Measurements from ENCODE around the gene VPS29.
"Not testable (repeated sequence)": the region's sequence is repeated elsewhere in the genome, so short reads cannot be mapped to it uniquely, and the experiment has no call there.

VPS29 gene

DNA sequence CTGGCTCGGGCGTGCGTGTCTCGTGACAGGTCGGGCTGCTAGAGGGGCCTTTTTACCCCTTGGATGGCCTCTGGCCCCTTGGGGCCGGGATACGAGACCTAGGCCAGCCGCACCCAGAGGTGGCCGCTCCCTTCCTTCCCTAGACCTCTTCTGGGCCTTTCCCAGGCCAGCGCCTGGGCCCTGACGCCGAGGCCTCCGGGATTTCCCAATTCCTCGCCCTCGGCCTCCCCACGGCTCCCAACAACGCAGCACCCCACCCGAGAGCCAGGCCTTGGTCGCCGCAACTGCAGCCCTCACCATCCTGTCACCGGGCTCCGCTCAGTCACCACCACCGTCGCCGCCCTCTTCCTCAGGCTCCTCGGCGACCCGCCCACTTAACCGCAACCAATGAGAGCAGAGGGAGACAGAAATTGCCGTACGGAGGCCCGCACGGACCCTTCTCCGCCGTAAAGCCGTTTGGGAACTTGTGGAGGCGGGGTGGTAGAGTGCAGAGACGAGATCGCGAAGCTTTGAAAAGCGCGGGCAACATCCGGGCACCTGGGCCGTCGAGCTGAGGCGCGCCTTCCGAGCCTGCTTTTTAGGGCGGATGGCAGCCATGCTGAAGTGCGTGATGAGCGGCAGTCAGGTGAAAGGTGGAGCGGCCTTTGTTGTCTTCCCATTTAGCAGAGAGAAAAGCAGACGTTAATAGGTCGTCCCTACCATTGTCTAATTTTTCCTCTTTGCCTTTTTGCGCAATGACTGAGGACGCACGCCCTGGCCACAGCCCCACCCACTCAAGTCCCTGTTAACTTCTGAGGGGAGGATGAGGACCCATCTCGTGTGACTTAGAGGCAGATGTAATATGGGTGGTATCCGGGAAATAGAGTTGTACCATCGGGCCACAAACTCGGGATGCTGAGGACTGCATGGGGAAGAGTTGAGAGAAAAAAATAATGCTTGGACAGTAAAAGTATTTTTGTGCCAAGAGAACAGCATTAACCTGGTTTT, at the start of gene VPS29, which contains the start of gene RAD9B:
Gene VPS29, minus strand, starts transcription at position 360 of the 987 bp plus-strand sequence. Its CDS starts 60 bp downstream, at position 300.
Gene RAD9B, plus strand, starts transcription at position 580 of the 987 bp plus-strand sequence. Its CDS starts 7 bp downstream, at position 587.
- DNase-seq (ENCODE audit: low read depth): peak; percentile 97

DNA sequence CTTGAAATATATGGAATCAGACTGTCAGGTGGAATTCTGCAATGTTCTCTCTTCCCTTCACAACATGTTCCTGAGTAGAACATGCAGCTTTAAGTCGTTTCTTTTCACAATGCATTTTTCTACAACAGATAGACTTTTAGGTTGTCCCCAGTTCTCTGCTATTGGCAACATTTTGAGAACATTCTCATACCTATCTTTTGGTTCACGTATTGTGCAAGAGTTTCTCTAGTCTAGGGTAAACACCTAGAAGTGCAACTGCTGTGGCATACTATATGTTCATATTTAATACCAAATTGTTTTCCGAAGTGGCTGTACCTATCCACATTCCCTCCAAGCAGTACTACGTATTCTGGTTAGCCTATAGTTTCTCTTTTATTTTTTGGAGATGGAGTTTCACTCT, 49.1 kb upstream of the VPS29 start:
- no peak for DNase-seq (ENCODE audit: low read depth)

DNA sequence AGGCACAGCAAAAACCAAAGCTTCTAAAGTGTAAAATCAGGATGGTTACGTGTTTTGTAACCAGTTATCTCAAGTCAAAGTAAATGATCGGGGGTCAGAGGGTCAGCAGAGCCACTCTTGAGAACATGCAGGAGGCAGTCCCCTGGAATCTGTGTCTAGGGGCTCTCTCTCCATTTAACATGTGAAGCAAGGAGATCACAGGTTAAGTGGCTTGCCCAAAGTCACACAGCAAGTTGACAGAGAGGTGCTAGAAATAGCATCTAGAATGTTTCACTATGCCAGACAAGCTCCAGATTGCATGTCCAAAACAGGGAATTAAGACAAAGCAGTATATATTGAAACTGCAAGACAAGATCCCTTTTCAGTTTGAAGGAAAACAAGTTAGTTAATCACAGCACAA, 47.8 kb upstream of the VPS29 start:
- DNase-seq (ENCODE audit: low read depth): no peak

DNA sequence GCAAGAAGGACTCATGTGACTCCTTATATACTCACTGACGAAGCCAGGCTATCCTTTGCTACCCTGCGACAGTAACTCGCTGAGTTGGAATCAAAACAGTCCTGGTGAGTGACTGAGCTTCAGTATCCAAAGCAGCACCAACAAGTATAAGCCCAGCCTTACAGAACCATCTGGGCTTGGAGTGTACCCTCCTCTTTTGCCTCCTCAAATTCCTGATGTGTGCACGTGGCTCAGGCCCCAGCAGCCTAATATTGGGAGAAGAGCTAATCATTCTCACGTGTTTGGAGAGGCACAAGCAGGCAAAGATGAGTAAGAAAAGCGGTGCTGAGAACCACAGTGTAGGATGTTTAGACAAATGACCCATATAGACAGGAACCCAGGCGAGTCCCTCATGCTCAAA, 46.8 kb upstream of the VPS29 start:
- DNase-seq (ENCODE audit: low read depth): no peak

DNA sequence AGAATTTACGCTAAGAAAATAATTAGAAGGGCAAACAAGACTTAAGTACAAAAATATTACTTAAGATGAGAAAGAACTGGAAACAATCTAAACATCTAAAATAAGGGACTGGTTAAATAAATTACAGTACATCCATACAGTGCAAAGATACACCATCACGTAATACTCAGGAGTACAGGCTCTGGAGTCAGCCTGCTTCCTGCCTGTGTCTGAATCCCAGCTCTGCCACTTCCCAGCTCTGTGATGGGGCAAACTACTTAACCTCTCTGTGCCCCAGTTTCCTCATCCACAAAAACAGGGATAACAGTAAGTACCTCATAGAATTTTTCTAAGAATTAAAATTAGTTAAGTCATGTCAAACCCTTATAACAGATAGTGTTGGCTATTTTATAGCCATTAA, 45.2 kb upstream of the VPS29 start:
- DNase-seq (ENCODE audit: low read depth): no peak

DNA sequence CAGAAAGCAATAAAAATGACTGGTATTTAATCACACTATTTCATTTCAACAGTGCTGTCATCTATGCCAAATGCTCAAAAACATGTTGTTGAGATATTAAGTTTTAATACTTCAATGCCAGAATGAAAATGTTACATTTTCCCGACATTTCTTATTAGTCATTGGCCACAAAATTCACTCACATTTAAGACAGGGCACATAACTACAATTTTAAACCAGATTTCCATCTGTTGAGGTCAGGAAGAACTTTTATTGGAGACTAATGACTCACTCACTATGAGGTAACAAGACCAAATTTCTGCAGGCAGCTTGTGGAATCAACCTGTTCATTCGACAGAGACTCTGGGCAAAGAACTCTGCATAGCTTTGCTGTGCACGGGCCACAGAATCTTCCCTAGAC, 44.4 kb upstream of the VPS29 start:
- DNase-seq (ENCODE audit: low read depth): no peak

DNA sequence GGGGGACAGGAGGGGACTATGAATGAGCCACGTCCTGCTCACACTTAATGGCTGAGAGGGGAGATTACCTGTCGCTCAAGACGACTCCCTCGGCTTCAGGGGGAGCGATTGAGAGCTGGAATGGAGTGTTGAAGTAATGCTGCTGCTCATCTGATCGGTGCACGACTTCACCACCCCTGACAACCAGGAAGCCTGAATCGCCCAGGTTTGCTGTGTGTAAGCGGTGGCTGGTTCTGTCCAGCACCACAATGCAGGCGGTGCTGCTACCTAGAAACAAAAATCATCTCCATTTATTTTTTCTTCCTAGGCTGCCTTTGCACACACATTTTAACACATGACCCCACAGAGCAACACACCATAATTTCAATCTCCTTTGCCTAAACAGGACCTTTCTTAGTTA, 43.9 kb upstream of the VPS29 start:
- no peak for DNase-seq (ENCODE audit: low read depth)

DNA sequence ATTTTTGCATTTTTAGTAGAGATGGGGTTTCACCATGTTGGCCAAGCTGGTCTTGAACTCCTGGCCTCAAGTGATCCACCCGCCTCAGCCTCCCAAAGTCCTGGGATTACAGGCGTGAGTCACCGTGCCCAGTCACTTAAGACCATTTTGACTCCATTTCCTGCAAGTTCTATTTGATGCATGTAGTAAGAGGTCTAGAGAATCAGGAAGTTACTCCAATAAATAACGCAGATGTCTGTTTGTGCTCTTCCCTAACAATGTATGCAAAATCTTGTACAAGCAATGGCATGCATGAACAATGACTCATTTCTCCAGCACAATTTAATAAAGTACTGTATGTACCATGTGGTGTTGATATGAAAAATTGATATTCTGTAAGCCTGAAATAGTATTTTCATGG, 43.3 kb upstream of the VPS29 start:
- DNase-seq (ENCODE audit: low read depth): not testable (repeated sequence)

DNA sequence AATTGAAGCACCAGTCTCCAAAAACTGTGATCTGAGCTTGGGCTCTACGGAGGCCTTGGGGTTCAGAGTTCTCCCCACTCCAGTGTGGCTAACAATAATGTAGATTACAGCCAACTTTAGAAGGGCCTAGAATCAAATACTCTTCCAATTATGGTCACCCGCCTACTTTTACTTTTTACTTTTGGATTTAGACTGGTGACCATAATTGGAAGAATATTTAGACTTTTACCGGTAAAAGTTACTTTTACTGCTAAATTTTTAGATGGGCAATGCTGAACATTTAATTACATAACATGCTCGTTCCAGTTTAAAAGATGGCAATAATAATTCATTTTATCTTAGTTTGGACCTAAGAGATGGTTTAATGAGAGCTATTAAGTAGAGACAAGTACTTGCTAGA, 42.1 kb upstream of the VPS29 start:
- DNase-seq (ENCODE audit: low read depth): no peak

DNA sequence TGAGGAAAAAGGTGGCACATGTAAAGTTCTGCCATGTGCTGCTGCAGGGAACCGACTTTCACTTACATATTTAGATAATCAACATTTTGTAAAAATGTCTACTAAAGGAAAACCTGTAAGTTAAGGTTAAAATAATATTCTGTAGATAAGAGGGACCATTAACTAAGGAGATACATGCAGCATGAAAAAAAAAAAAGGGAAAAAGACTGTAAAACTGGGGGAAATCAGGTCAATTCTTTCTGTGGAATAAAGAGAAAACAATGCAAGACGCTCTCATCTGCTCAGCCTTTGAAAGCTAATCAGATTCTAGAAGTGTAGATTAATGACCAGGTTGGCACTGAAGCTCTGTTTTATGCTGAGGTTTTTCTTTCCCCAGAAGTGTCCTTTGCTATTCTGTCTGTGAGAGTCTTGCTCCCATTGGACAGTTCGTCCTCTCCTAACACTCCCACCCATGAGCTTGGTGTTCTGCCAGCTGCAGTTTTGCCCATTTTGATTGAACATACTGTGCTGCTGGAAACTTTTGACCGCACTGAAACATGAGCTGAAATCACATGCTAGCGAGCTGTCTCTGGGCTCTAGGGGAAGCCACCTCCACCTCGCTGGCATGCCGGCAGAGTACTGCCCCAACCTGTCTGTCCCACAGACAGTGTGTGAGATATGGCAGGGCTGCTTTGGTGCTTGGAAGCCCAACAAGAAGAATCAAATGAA, 41.5 kb upstream of the VPS29 start:
- DNase-seq (ENCODE audit: low read depth): no peak

DNA sequence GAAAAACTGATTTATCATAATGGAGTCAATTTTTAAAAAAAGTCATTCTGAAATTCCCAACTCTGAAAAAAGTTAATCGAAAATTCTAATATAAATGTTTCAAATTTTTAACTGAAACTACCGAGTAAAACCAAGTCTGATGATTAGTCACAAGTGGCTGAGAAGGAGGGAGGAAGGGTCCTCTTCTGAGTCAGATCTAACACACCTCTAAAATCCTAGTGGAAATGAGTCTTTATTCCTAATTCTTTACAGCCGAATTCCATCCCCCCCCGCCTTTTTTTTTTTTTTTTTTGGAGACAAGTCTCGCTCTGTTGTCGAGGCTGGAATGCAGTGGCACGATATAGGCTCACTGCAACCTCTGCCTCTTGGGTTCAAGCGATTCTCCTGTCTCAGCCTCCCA, 38.1 kb upstream of the VPS29 start:
- no peak for DNase-seq (ENCODE audit: low read depth)

DNA sequence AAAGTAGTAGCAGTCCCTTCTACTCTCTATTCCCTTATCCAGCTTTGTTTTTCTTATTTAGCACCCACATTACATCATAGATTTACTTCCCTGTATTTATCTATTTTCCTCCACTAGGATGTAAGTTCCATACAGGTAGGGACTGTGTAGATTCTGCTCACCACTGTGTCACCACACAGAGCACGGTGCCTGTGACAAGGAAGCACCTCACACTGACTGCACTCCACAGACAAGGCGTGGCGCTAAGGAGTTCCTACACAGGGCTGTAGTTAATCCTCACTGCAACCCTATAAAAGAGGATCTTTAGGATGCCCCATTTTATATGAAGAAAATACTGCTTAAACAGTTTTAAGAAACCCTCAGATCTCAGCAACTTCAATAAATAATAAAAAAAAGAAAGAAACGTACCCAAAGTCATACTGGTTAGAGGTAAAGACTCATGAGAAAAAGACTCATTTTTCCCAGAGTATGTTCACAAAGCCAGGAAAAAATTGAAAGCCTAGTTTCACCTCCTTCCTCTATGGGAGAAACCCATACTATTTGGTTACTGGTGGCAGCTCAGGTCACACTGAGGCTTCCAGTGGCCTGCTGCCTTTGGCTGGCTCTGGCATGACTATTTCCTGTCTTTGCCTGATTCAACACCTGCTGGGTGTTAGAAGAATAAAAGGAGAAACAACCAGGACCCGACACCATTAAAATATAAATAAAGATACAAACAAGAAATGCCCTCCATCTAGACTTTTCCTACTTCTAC, 37.1 kb upstream of the VPS29 start:
- DNase-seq (ENCODE audit: low read depth): no peak

DNA sequence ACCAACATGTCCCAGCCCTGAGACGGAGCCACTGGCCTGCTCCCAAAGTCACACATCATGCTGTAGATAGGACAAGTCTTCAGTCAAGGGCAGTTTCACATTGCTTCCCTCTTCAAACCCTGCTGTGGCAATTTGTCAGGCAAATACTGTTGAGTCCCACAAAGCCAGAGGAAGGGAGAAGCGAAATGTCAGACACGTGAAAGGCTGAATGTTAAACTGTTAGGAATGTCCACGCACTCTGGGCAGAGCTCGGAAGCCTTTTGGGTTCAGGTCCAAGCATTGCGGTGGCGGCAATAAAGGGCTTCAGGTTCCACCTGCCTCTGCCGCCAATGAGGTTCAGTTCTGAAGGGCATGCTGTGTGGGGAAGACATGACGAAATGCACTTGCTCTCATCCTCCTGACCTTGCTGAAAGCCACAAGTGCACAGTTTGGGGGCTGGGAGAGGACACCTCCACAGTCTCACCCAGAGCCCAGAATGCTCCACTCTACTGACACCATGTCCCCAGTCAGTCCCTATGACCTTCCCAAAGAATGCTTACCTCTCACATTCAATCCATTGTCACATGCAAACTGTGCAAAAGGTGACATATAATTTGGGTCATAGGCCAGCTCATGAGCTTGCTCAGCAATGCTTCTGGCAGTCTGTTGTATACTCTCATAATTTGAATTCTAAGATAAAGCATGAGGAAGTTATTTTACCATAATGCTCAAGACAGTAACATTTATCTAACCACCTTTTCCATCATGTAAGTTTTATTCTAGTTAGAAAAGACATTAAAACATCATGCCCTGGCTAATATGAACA, 35.9 kb upstream of the VPS29 start:
- DNase-seq (ENCODE audit: low read depth): no peak

DNA sequence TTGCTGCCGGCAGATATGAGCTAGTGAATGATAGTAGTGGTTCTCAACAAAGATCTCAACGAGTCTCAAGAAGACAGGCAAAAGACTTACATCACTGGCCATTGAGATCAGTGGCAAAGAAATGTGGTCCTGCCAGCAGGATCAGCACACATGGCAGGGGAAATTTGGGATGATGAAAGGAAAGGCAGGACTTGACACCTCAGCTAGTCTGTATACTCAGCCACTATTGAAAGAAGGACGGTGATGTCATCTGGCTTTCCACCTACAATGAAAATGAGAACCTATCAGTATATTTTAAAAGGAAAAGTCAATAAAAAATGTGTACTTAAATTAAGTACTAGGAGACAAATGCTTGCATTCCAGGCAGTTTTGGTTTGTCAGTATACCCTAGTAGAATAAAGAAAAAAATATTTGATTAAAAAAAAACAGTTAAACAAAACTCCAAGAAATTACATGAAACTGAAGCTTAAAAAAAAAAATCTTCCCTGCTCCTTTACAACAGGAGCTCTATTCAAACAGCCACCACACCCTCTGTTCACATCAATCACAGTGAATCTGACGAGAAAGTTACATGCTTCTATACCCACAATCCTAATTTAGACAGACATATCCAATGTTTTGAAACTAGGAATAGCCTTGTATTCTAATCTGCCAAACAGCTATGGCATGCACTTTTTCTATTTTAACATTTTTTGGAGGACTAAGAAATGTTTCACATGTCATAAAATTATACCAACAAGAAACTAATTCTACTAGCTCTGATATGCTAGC, 35.1 kb upstream of the VPS29 start:
- DNase-seq (ENCODE audit: low read depth): no peak

DNA sequence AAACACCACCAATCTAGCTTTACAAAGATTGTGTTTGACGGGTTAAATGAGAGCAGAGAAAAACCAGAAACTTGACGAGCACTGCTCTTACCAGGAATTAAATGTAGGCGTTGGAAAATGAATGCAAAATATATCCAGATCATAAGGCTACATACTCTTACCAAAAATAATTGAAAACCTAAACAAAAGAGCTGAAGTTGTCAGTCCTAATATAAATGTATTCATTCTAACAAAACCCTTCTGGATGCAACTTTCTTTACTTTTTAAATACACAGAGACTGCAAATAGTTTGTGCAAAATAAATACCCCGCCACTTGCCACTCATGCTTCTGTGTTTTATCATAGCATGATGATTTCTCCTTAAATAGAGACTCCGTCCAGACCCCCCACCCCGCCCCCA, 32.9 kb upstream of the VPS29 start:
- DNase-seq (ENCODE audit: low read depth): no peak

DNA sequence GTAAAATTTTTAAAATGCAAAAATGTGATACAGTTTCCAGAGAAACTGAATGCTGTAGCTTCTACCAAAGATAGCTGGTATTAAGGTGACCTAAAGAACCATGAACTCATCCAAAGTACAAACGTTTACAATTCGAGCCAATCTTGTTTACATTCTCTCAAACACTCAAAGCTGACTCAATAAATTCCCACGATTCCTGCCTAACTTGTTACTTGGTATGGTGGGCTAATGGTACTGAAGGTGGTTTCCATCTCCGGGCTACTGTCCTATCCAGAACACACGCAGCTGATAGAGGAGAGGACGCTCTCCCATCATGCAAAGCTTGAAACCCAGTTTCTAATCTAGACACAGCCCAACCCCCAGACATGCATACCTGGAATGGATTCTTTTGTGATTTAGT, 31.7 kb upstream of the VPS29 start:
- DNase-seq (ENCODE audit: low read depth): no peak

DNA sequence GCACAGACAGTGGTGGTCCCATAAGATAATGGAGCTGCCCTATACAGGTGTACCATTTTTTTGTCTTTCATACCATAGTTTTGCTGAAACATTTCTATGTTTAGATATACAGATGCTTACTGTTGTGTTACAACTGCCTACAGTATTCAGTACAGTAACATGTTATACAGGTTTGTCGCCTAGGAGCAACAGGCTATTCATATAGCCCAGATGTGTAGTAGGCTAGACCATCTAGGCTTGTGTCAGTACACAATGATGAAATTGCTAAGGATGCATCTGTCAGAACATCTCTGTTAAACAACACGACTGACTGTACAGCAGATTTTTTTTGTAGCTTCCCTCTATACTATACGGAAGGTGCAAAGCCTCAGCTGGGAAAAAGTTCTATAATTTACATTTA, 30.7 kb upstream of the VPS29 start:
- DNase-seq (ENCODE audit: low read depth): no peak

DNA sequence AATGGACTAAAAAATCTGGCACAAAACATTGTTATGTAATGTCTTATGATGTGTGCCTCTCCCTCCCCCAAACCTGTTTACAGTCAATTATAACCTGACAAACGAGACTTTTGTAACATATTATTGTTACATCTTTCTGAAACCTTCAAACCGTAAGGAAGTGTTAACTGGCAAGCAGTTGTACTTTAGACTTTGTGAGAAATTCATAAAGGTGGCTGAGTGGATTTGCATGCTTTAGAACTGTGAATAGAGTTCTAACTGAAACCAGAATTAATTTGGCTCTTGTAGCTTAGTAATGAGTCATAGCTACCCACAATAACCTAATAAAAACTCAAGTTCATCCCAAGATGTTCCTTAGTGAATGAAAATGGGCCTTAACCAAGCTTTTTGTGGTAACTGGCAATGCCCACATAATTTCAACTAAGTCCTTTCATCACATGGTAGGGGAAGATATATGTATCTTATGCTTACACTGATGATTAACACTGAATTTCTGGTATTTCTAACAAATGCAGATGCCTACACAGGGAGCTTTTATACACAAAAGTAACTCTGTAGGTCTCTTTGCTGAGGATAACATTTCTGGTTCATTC, 29.9 kb upstream of the VPS29 start:
- DNase-seq (ENCODE audit: low read depth): no peak

DNA sequence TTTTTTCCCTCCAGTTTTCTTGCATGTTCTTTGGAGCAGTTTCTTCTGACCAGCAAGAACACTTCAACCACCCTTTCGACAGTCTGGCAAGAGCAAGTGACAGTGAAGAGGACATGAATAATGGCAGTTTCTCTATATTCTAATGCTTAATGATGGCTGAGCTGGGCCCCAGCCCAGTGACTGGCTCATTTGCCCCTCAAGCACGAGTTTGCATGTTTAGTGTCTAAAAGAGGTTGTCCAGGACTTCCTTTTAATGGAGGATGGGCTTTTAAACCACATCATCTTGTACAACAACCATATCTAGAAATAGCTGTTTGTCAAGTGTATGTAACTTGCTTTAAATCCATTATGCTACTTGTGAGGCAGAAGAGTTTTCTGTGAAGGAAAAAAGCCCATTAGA, 28.6 kb upstream of the VPS29 start:
- DNase-seq (ENCODE audit: low read depth): no peak

DNA sequence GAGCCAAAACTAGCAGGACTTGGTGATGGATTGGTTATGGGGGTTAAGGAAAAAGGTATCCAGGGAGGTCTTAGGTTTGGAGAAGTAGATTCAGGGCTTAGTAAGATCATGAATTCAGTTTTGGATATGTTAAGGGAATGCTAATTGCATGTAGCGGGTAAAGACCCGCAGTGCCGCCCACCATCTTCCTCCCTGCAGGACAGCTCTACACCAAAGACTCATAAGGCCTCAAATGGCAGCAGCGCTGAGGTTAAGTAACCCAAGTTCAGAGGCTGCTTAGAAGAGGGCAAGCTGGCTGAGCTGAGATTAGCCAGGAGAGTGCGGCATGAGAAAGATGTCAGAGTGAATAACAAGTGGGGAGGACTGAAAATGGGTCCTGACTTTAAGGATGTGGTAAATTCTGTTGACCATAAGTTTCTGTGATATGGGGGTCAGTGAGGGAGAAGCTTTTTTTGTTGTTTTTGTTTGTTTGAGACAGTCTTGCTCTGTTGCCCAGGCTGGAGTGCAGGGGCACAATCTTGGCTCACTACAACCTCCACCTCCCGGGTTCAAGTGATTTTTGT, 26.4 kb upstream of the VPS29 start:
- DNase-seq (ENCODE audit: low read depth): no peak

Measured in stimulated activated CD8-positive, alpha-beta memory T cell treated with anti-CD3 and anti-CD28 coated beads, Interleukin-15, amount 100 ng/mL, for 1 hour (primary cell).